GM12892 (cell line): ENCODE data around the gene RPS6KA2.

Experiments
- DNase-seq: peaks from one replicate; pipeline ENCODE4 v3.0.0; 2011; ENCODE audit not compliant: insufficient read length
- FAIRE-seq: peaks from 2 replicates; lab custom pipeline; 2011; peaks lifted over from hg19 to GRCh38; lab: Jason Lieb, UNC
- POLR2A ChIP-seq: IDR thresholded peaks from 2 replicates; pipeline ENCODE4 v1.6.1; 2011; ENCODE audit warnings: low read depth, low read length, control low read depth
- POLR2AphosphoS5 ChIP-seq: IDR thresholded peaks from 2 replicates; pipeline ENCODE4 v1.6.1; 2011; ENCODE audit warnings: low read depth, low read length, control low read depth
- TAF1 ChIP-seq: IDR thresholded peaks from 2 replicates; pipeline ENCODE4 v1.6.1; 2011; ENCODE audit warnings: low read depth, mild to moderate bottlenecking, control low read depth, low read length, borderline replicate concordance

Gene RPS6KA2

GRCh38 chr6:166603043-166603690 is 23.9 kb downstream of the RPS6KA2 start:
- FAIRE-seq (no peak), DNase-seq (no peak)
- no peak for TF ChIP-seq TAF1
- no peak for TF ChIP-seq POLR2A
- TF ChIP-seq POLR2AphosphoS5 = no peak

DNA sequence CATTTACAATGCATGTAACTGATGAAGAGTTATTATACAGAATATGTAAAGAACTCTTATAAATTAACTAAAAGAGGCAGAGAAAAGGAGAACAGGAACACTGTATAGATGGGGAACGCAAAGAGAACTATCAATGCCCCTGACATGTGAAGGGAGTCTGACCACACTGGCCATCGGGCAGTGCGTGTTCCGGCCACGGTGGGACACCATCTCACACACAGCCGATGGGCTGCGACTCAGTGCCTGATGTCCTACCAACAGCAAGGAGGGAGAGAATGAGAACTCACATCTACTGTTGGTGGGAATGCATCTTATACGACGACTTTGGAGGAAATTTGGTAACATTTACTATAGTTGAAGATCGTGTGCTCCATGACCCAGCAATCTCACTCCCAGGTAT is 25.1 kb downstream of the RPS6KA2 start:
- FAIRE-seq = no peak
- DNase-seq = no peak
- TF ChIP-seq TAF1 (no peak), POLR2AphosphoS5 (no peak), POLR2A (no peak)

- no peak for DNase-seq
- TF ChIP-seq TAF1 (no peak), POLR2A (no peak), POLR2AphosphoS5 (no peak)
- no peak for FAIRE-seq
Measured at GRCh38 chr6:166600931-166601330, 26.1 kb downstream of the RPS6KA2 start.

DNA sequence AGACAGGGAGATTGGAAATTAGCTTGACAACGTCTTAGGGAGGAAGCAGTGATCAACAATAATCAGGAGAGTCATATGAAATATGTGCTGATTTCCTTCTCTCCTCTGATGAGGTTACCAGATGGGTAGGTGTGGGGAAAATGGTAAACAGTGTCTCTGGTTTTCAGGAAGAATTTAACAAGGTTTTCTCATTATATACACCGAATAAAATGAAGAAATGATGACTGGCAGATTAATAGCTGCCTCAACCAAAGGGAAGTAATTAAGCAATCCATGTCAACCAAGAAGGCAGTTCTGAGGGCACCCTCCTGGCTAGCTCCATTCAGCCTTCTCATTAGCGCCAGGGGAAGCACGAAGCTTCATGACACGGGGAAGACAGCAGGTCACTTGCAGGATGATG is 27.8 kb downstream of the RPS6KA2 start:
- TF ChIP-seq POLR2AphosphoS5 (no peak), POLR2A (no peak), TAF1 (no peak)
- no peak for FAIRE-seq
- DNase-seq = no peak

DNA sequence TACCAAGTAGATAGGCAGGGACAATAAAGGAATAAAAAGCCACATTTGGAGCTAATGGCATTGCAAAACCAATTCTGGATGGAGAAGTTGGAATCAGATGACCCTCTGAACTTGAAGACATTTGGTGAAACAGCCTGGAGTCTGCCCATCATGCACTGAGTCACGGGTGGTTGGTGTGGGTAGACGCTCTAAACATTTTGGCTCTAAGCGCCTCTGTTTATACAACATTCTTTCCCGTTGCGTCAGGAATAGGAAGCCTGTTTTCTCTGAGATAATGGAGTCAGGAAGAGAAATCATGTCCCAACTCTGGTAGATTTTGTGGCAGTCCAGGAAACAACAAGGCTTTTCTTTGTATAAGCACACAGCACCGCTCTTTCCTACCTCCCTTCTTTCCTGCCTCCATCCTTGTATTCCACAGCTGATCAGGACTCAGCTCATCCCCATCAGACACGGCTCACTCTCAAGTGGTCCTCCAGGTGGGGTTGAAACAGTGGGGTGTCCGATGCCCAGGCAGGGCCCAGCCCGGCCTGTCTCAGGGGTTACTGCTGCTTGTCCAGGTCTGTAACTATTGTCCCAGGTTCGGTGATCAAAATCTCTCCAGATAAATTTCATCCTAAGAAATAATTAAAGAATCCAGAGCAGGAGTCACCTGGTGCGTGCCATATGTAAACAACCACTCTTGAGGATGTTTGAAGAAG is 28.5 kb downstream of the RPS6KA2 start:
- TF ChIP-seq TAF1 = no peak
- TF ChIP-seq POLR2A = no peak
- no peak for TF ChIP-seq POLR2AphosphoS5
- DNase-seq = no peak
- FAIRE-seq = no peak

DNA sequence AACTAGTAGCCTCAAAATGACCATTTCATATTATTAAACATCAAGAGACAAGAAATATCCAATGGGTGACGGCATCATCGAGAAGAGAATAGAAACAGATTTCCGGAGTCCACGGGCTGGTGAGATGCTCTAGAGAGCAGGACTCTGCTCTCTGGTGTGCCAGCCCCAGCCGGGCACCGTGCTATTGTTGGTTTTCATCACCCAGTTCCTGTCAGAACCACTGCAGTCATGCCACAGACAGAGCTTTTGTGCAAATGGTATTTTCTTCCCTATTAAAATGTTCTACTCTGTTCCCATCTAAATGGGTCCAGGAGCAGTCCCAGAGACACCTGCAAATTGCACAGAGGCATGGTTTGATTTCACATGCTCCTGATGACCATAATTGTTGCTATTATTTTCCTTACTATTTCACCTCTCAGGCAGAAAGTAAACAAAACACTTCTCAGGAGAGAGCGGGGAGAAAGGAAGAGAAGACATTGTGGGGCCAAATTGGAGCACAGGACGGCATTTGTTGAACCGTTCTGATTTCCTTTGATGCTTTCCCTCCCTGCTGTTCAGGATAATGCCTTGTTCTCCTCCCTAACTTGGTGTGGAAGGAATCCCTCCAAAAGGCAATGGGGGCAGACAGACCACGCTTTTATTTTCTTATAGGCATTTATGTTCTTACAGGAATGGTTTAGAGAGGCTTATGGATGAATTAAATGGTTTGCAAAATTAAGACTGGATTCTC is 29.2 kb downstream of the RPS6KA2 start:
- TF ChIP-seq TAF1 = no peak
- TF ChIP-seq POLR2AphosphoS5 = no peak
- no peak for TF ChIP-seq POLR2A
- FAIRE-seq (no peak), DNase-seq (no peak)

DNA sequence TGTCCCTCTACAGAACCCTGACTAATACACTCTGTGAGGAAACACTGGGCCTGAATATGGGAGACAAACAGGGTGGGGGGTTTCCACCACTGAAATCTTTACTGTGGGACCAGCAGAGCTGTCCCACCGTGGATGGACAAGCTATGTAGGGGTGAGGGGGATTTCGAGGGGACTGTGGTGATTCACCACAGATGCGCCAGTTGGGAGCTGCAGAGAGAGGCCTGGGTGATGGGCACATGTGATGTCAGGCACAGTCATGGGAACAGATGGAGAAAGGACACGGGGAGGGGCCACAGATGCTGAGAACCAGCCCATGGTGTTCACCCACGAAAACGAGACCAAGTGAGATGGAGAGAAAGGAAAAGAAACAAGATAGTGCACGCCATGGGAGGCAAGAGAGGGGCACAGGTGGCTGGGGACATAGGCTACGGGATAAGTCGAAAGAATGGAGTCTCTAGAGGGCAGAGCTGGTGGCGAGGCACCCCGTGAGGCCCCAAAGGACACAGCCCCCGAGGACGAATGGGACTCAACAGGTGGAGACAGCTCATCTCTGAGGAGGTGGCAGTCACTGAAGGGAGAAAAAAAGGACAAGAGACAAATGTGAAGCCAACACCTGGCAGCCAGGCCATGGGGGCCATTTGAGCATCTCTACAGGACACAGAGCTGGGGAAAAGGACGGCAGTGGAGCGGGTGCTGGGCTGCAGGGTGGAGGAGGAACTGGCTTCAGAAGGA is 30.1 kb downstream of the RPS6KA2 start:
- no peak for TF ChIP-seq POLR2A
- no peak for TF ChIP-seq POLR2AphosphoS5
- TF ChIP-seq TAF1 = no peak
- FAIRE-seq = no peak
- no peak for DNase-seq

GRCh38 chr6:166595949-166596348 is 31.1 kb downstream of the RPS6KA2 start:
- FAIRE-seq (no peak), DNase-seq (no peak)

DNA sequence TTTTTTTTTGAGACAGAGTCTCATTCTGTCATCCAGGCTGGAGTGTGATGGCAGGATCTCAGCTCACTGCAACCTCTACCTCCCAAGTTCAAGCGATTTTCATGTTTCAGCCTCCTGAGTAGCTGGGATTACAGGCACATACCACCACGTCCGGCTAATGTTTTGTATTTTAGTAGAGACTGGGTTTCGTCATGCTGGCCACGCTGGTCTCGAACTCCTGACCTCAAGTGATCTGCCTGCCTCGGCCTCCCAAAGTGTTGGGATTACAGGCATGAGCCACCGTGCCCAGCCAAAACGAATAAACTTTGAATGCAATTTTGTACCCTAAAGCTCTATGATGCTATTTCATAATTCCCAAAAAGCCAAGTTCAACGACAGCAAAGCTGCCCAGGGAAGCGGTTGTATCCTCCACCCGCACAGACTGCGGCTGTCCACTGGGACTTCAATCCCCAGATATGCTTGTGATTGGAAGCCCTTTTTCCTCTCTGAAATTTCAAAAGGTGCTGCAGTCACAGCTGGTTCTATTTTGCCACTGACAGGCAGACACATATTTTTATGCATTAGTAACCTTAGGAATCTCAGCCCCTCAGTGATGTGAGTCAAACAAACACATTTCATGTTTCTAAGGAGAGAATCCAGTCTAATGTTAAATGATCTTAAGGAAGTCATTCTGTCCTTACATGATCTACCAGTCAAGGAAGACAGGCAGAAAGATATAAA is 31.8 kb downstream of the RPS6KA2 start:
- FAIRE-seq = no peak
- no peak for TF ChIP-seq POLR2A
- TF ChIP-seq TAF1 = no peak
- no peak for DNase-seq

More at GRCh38 chr6:166595949-166596348, 31.1 kb downstream of the RPS6KA2 start:
- TF ChIP-seq POLR2AphosphoS5 (no peak), POLR2A (no peak), TAF1 (no peak)

DNA sequence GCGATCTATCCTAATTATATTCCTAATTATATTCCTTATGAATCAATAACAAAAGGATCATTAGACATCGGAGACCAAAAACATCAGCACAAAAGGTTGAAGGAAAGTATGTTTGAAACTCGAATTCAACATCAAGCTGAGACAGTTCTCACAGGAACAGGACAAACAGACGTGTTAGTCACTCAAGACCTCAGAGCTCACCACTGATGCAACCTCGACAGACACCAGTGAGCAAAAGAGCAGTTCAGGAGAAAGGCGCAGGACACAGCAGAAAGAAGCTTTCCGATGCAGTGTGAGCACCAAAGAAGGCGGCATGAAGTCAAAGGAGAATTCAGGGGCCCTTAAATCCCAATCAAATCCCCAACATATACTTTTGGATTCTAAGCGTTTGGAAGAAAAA is 34.2 kb downstream of the RPS6KA2 start:
- FAIRE-seq (no peak), DNase-seq (no peak)
- TF ChIP-seq POLR2AphosphoS5 (no peak), TAF1 (no peak), POLR2A (no peak)

- FAIRE-seq = no peak
- TF ChIP-seq POLR2A (no peak), TAF1 (no peak), POLR2AphosphoS5 (no peak)
- no peak for DNase-seq
Measured at GRCh38 chr6:166591961-166592520, 35.0 kb downstream of the RPS6KA2 start.

GRCh38 chr6:166591026-166591425 is 36.0 kb downstream of the RPS6KA2 start:
- no peak for FAIRE-seq
- no peak for TF ChIP-seq POLR2A
- no peak for TF ChIP-seq POLR2AphosphoS5
- no peak for TF ChIP-seq TAF1
- DNase-seq = no peak
